H9 (cell line): Measurements from ENCODE around the gene VGF. TPM values are rescaled to one million over a fixed set of nuclear protein-coding genes. Genes with fewer than 3 reads are reported as not detected.

Experiments
- DNase-seq: peaks from one replicate; pipeline ENCODE4 v3.0.0-alpha.2; 2017
- H2AFZ ChIP-seq: one replicate; pipeline ENCODE4 v1.6.1; 2013; ENCODE audit warnings: mild to moderate bottlenecking, low read length, control low read depth, moderate library complexity
- H2AK5ac ChIP-seq: 2 replicates; pipeline ENCODE4 v1.6.1; 2013; ENCODE audit warnings: low read length, control low read depth, mixed read lengths; ENCODE audit not compliant: insufficient read length
- H2BK120ac ChIP-seq: one replicate; pipeline ENCODE4 v1.6.1; 2013; ENCODE audit warnings: low read depth, mild to moderate bottlenecking, low read length, control low read depth, inconsistent platforms; ENCODE audit not compliant: poor library complexity, severe bottlenecking
- H2BK12ac ChIP-seq: 2 replicates; pipeline ENCODE4 v1.6.1; 2013; ENCODE audit warnings: low read length, control low read depth, mixed read lengths, low read depth; ENCODE audit not compliant: insufficient read length
- H2BK15ac ChIP-seq: 2 replicates; pipeline ENCODE4 v1.6.1; 2013; ENCODE audit warnings: low read depth, low read length, control low read depth
- H2BK20ac ChIP-seq: one replicate; pipeline ENCODE4 v1.6.1; 2013; ENCODE audit warnings: low read depth, mild to moderate bottlenecking, low read length, control low read depth, inconsistent platforms; ENCODE audit not compliant: poor library complexity, severe bottlenecking
- H2BK5ac ChIP-seq: 2 replicates; pipeline ENCODE4 v1.6.1; 2013; ENCODE audit warnings: low read length, control low read depth, mixed read lengths; ENCODE audit not compliant: insufficient read length
- H3K14ac ChIP-seq: 2 replicates; pipeline ENCODE4 v1.6.1; 2013; ENCODE audit warnings: low read length, control low read depth; ENCODE audit not compliant: insufficient read depth
- H3K18ac ChIP-seq: 2 replicates; pipeline ENCODE4 v1.6.1; 2013; ENCODE audit warnings: low read depth, mild to moderate bottlenecking, mixed read lengths, low read length, control low read depth; ENCODE audit not compliant: insufficient read length
- H3K23ac ChIP-seq: 2 replicates; pipeline ENCODE4 v1.6.1; 2013; ENCODE audit warnings: low read length, control low read depth, mixed read lengths, low read depth; ENCODE audit not compliant: insufficient read length
- H3K23me2 ChIP-seq: 2 replicates; pipeline ENCODE4 v1.6.1; 2013; ENCODE audit warnings: low read depth, mild to moderate bottlenecking, mixed read lengths, low read length, control low read depth; ENCODE audit not compliant: insufficient read length, poor library complexity, severe bottlenecking
- H3K27ac ChIP-seq: 2 replicates; pipeline ENCODE4 v1.5.1; 2013; ENCODE audit warnings: low read length, control low read depth, mixed read lengths, low read depth; ENCODE audit not compliant: insufficient read length
- H3K27me3 ChIP-seq: 2 replicates; pipeline ENCODE4 v1.6.1; 2013; ENCODE audit warnings: low read length, control low read depth, inconsistent platforms; ENCODE audit not compliant: insufficient read depth
- H3K4ac ChIP-seq: 2 replicates; pipeline ENCODE4 v1.6.1; 2013; ENCODE audit warnings: low read depth, mild to moderate bottlenecking, control low read depth, inconsistent platforms, low read length, moderate library complexity
- H3K4me1 ChIP-seq: 2 replicates; pipeline ENCODE4 v1.6.1; 2013; ENCODE audit warnings: low read length, control low read depth, inconsistent platforms; ENCODE audit not compliant: insufficient read depth
- H3K4me2 ChIP-seq: 2 replicates; pipeline ENCODE4 v1.6.1; 2013; ENCODE audit warnings: low read length, control low read depth, mixed read lengths; ENCODE audit not compliant: insufficient read length, insufficient read depth
- H3K56ac ChIP-seq: 2 replicates; pipeline ENCODE4 v1.6.1; 2013; ENCODE audit warnings: low read depth, mild to moderate bottlenecking, mixed read lengths, low read length, control low read depth; ENCODE audit not compliant: insufficient read length
- H3K79me1 ChIP-seq: 2 replicates; pipeline ENCODE4 v1.6.1; 2013; ENCODE audit warnings: low read depth, mild to moderate bottlenecking, moderate library complexity, low read length, control low read depth, inconsistent platforms; ENCODE audit not compliant: insufficient read depth, poor library complexity, severe bottlenecking
- H3K79me2 ChIP-seq: 2 replicates; pipeline ENCODE4 v1.6.1; 2013; ENCODE audit warnings: low read length, control low read depth, inconsistent platforms; ENCODE audit not compliant: insufficient read depth
- H3K9ac ChIP-seq: 2 replicates; pipeline ENCODE4 v1.6.1; 2013; ENCODE audit warnings: low read length, control low read depth, mixed read lengths; ENCODE audit not compliant: insufficient read length; ENCODE audit errors: extremely low read depth
- H3K9me3 ChIP-seq: one replicate; pipeline ENCODE4 v1.6.1; 2013; ENCODE audit warnings: low read depth, low read length, inconsistent platforms; ENCODE audit not compliant: control insufficient read depth
- H3T11ph ChIP-seq: one replicate; pipeline ENCODE4 v1.6.1; 2013; ENCODE audit warnings: mild to moderate bottlenecking, low read length, control low read depth, inconsistent platforms
- H4K20me1 ChIP-seq: one replicate; pipeline ENCODE4 v1.6.1; 2013; ENCODE audit not compliant: control insufficient read depth, insufficient read length, insufficient read depth
- H4K5ac ChIP-seq: 2 replicates; pipeline ENCODE4 v1.6.1; 2013; ENCODE audit warnings: low read depth, mild to moderate bottlenecking, mixed read lengths, low read length, control low read depth; ENCODE audit not compliant: insufficient read length
- H4K8ac ChIP-seq: replicated peaks from 2 replicates; pipeline ENCODE4 v1.6.1; 2013; ENCODE audit warnings: low read length, control low read depth, mixed read lengths, low read depth; ENCODE audit not compliant: insufficient read length
- H4K91ac ChIP-seq: 2 replicates; pipeline ENCODE4 v1.6.1; 2013; ENCODE audit warnings: low read depth, mild to moderate bottlenecking, moderate library complexity, mixed read lengths, low read length, control low read depth; ENCODE audit not compliant: insufficient read length
- H3K27ac Mint-ChIP-seq, 3 experiments: 2 replicates in 2 of 3; 3 replicates in 1 of 3; pipeline ENCODE4 v1.8.0; 2020 to 2021; ENCODE audit warnings: mixed read lengths in 3 of 3, mild to moderate bottlenecking in 1 of 3, moderate library complexity in 1 of 3
- H3K27me3 Mint-ChIP-seq: 2 replicates; pipeline ENCODE4 v1.8.0; 2021; ENCODE audit warnings: low read depth, mild to moderate bottlenecking, moderate library complexity, mixed read lengths
- H3K36me3 Mint-ChIP-seq, 3 experiments: 2 replicates in 2 of 3; 3 replicates in 1 of 3; pipeline ENCODE4 v1.8.0; 2020 to 2021; ENCODE audit warnings: low read depth in 3 of 3, mixed read lengths in 3 of 3; ENCODE audit not compliant: insufficient read depth in 1 of 3
- H3K4me1 Mint-ChIP-seq, 2 experiments: 2 replicates each; pipeline ENCODE4 v1.8.0; 2020; ENCODE audit warnings: mixed read lengths in 2 of 2
- H3K4me3 Mint-ChIP-seq, 2 experiments: 2 replicates in 1 of 2; 3 replicates in 1 of 2; pipeline ENCODE4 v1.8.0; 2020 to 2021; ENCODE audit warnings: mild to moderate bottlenecking in 2 of 2, mixed read lengths in 2 of 2, moderate library complexity in 1 of 2
- H3K9me3 Mint-ChIP-seq, 2 experiments: 2 replicates in 1 of 2; 3 replicates in 1 of 2; pipeline ENCODE4 v1.8.0; 2020; ENCODE audit warnings: mild to moderate bottlenecking in 2 of 2, mixed read lengths in 2 of 2, moderate library complexity in 1 of 2
- CTCF ChIP-seq: fragments of 200-600 bp; sonication (generic); conservative IDR thresholded peaks from 3 replicates; pipeline ENCODE4 v1.8.0; 2021; ENCODE audit warnings: antibody characterized with exemption, mild to moderate bottlenecking
- WGBS: extraction: QIAGEN DNeasy Blood & Tissue Kit; methylation state at CpG from one replicate; pipeline ENCODE4 v1.1.7; 2013; ENCODE audit warnings: missing lambda C conversion rate, low lambda C conversion rate, mixed read lengths; ENCODE audit not compliant: insufficient read length; ENCODE audit errors: extremely low coverage; 5-methylcytosine and 5-hydroxymethylcytosine counted together
- total RNA-seq: library from RNA; stranded (reverse); gene quantifications from 2 replicates; pipeline ENCODE4 v1.2.1, GENCODE V29; 2021

VGF gene
- total RNA-seq, 1 experiment from 2014 or later: 37.1 TPM

- Histone ChIP-seq H2AK5ac (no peak overlapping the region), H3K18ac (no peak overlapping the region), H3K14ac (no peak overlapping the region), H4K5ac (no peak overlapping the region), H3K4ac (no peak overlapping the region), H3K9me3 (no peaks in the 10 kb centered on the region), H3K4me1 (no peaks in the 10 kb centered on the region), H3K27me3 (no peaks in the 10 kb centered on the region), H4K91ac (no peak overlapping the region), H2BK5ac (no peak overlapping the region), H3K9ac (no peak overlapping the region), H3K4me2 (no peak overlapping the region), H3K23me2 (peaks cover 3% of the 10 kb centered on the region), H2BK120ac (no peak overlapping the region), H3T11ph (no peak overlapping the region), H2BK12ac (no peak overlapping the region), H4K8ac (no peak overlapping the region), H3K79me2 (no peaks in the 10 kb centered on the region), H2BK15ac (no peak overlapping the region), H2BK20ac (no peak overlapping the region), H3K27ac (no peak overlapping the region), H3K23ac (no peak overlapping the region), H3K79me1 (no peaks in the 10 kb centered on the region), H4K20me1 (no peaks in the 10 kb centered on the region), H2AFZ (no peak overlapping the region), H3K56ac (no peak overlapping the region)
- Mint-ChIP-seq H3K36me3 (peaks cover 0 to 32% (median 0%) of the 10 kb centered on the region in 3 experiments; a peak in 2 of 7 replicates), H3K4me1 (peaks cover 29 to 36% of the 10 kb centered on the region in 2 experiments), H3K27ac (peak overlapping the region; percentile 74 to 91 (median 86); a peak in 6 of 7 replicates), H3K4me3 (peak overlapping the region in 1 of 2 experiments; percentile 47; a peak in 3 of 5 replicates), H3K27me3 (no peaks in the 10 kb centered on the region; the same call in 1 of the 2 replicates), H3K9me3 (no peaks in the 10 kb centered on the region)
- TF ChIP-seq CTCF: no peak
- WGBS: no CpG with 5 or more reads among the region's 6 CpGs
- DNase-seq: no peak
Measured at GRCh38 chr7:101134399-101134980, 30.9 kb downstream of the VGF start.
